Measurements from ENCODE around the gene FLNC. TPM values are rescaled to one million over a fixed set of nuclear protein-coding genes. Genes with fewer than 3 reads are reported as not detected.

The FLNC gene
- polyA plus RNA-seq, 1 donor from 2014 or later, result 0.36 TPM

DNA sequence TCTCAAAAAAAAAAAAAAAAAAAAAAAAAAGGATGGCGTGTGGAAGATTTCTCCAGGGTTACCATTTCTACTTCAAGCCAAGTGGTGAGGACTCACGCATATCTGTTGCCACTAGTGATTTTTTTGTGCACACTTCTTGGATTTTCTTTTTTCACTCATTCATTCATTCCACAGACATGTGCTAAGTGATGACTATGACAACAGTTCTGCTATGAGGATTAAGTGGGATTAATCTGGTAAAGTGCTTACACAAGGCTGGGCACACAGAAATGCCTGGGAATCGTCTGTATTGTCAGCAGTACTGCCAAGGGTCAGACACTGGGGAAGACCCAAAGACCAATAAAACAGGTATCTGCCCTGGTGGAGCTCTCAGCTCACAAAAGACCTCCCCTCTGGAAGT is 48.4 kb upstream of the FLNC start:
- Histone ChIP-seq H3K9ac (ENCODE audit: low read length) (no peak overlapping the region), H3K9me3 (ENCODE audit: low read length) (no peaks in the 10 kb centered on the region), H3K9me2 (ENCODE audit: insufficient read depth, low read length) (no peaks in the 10 kb centered on the region), H3K27me3 (ENCODE audit: insufficient read depth, low read depth, low read length) (no peaks in the 10 kb centered on the region), H2AFZ (ENCODE audit: low read depth, low read length) (no peak overlapping the region), H4K20me1 (ENCODE audit: insufficient read depth) (no peaks in the 10 kb centered on the region), H3K79me2 (replicated peaks; ENCODE audit: insufficient read depth, low read length) (no peaks in the 10 kb centered on the region), H3K27ac (ENCODE audit: low read length) (no peak overlapping the region), H3K4me3 (ENCODE audit: low read length) (no peak overlapping the region), H3K4me2 (ENCODE audit: low read length) (no peak overlapping the region), H3K36me3 (ENCODE audit: insufficient read depth, low read length) (no peaks in the 10 kb centered on the region), H3F3A (ENCODE audit: insufficient read depth, low read length, poor library complexity, severe bottlenecking) (no peaks in the 10 kb centered on the region)
- TF ChIP-seq EZH2 (IDR thresholded peaks at IDR 0.05; ENCODE audit: borderline replicate concordance, insufficient read depth, low read length, poor library complexity, severe bottlenecking) (no peak), RAD21 (conservative IDR thresholded peaks at IDR 0.05) (no peak), MXI1 (conservative IDR thresholded peaks at IDR 0.05; ENCODE audit: poor library complexity, severe bottlenecking) (no peak), POLR2AphosphoS5 (IDR thresholded peaks at IDR 0.05) (no peak), EP300 (conservative IDR thresholded peaks at IDR 0.05; ENCODE audit: poor library complexity, severe bottlenecking) (no peak), TAF1 (IDR thresholded peaks at IDR 0.05; ENCODE audit: low read depth) (no peak), SMC3 (conservative IDR thresholded peaks at IDR 0.05; ENCODE audit: poor library complexity) (no peak)
- TF ChIP-seq, protein P1, sequence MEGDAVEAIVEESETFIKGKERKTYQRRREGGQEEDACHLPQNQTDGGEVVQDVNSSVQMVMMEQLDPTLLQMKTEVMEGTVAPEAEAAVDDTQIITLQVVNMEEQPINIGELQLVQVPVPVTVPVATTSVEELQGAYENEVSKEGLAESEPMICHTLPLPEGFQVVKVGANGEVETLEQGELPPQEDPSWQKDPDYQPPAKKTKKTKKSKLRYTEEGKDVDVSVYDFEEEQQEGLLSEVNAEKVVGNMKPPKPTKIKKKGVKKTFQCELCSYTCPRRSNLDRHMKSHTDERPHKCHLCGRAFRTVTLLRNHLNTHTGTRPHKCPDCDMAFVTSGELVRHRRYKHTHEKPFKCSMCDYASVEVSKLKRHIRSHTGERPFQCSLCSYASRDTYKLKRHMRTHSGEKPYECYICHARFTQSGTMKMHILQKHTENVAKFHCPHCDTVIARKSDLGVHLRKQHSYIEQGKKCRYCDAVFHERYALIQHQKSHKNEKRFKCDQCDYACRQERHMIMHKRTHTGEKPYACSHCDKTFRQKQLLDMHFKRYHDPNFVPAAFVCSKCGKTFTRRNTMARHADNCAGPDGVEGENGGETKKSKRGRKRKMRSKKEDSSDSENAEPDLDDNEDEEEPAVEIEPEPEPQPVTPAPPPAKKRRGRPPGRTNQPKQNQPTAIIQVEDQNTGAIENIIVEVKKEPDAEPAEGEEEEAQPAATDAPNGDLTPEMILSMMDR (IDR thresholded peaks at IDR 0.05; ENCODE audit: poor library complexity, severe bottlenecking), result no peak
- TF ChIP-seq, protein P2, sequence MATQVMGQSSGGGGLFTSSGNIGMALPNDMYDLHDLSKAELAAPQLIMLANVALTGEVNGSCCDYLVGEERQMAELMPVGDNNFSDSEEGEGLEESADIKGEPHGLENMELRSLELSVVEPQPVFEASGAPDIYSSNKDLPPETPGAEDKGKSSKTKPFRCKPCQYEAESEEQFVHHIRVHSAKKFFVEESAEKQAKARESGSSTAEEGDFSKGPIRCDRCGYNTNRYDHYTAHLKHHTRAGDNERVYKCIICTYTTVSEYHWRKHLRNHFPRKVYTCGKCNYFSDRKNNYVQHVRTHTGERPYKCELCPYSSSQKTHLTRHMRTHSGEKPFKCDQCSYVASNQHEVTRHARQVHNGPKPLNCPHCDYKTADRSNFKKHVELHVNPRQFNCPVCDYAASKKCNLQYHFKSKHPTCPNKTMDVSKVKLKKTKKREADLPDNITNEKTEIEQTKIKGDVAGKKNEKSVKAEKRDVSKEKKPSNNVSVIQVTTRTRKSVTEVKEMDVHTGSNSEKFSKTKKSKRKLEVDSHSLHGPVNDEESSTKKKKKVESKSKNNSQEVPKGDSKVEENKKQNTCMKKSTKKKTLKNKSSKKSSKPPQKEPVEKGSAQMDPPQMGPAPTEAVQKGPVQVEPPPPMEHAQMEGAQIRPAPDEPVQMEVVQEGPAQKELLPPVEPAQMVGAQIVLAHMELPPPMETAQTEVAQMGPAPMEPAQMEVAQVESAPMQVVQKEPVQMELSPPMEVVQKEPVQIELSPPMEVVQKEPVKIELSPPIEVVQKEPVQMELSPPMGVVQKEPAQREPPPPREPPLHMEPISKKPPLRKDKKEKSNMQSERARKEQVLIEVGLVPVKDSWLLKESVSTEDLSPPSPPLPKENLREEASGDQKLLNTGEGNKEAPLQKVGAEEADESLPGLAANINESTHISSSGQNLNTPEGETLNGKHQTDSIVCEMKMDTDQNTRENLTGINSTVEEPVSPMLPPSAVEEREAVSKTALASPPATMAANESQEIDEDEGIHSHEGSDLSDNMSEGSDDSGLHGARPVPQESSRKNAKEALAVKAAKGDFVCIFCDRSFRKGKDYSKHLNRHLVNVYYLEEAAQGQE (IDR thresholded peaks at IDR 0.05; ENCODE audit: borderline replicate concordance), result no peak

DNA sequence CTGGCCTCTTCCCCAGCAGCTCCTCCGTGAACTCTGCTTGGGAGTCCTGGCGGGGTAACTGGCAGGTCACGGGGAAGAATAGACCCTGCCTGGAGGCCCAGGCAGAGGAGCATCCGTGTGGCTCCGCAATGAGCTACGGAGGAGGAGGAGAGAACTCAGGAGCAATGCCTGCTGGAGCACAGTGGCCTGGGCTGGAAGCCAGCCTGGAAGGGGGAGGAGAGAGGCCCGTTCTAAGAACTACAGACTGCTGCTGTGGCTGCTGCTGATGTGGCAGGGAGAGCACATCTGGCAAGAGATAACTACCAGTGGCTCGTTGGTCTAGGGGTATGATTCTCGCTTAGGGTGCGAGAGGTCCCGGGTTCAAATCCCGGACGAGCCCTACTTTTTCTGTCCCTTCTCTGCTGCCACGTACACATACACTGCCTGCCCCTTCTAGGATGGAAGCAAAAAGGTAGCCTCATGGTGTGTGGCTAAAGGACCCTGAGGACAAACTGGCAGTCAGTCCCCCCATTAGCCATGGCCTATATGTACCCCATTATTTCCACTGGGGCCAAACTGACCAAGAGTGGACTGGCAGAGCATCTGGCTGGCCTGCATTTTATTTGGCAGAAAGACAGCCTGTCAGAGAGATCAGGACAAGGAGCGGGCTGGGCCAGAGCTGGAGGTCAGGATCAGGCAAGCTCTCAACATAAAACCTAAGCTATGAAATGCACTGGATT is 46.9 kb upstream of the FLNC start:
- Histone ChIP-seq H3K79me2 (replicated peaks; ENCODE audit: insufficient read depth, low read length) (no peaks in the 10 kb centered on the region), H3F3A (ENCODE audit: insufficient read depth, low read length, poor library complexity, severe bottlenecking) (no peaks in the 10 kb centered on the region), H3K9me3 (ENCODE audit: low read length) (no peaks in the 10 kb centered on the region), H3K4me3 (ENCODE audit: low read length) (no peak overlapping the region), H3K9ac (ENCODE audit: low read length) (no peak overlapping the region), H3K36me3 (ENCODE audit: insufficient read depth, low read length) (no peaks in the 10 kb centered on the region), H3K9me2 (ENCODE audit: insufficient read depth, low read length) (no peaks in the 10 kb centered on the region), H3K4me2 (ENCODE audit: low read length) (no peak overlapping the region), H3K27me3 (ENCODE audit: insufficient read depth, low read depth, low read length) (no peaks in the 10 kb centered on the region), H3K27ac (ENCODE audit: low read length) (no peak overlapping the region), H2AFZ (ENCODE audit: low read depth, low read length) (no peak overlapping the region), H4K20me1 (ENCODE audit: insufficient read depth) (no peaks in the 10 kb centered on the region)
- TF ChIP-seq, protein P2 (IDR thresholded peaks at IDR 0.05; ENCODE audit: borderline replicate concordance), result no peak
- TF ChIP-seq EZH2 (IDR thresholded peaks at IDR 0.05; ENCODE audit: borderline replicate concordance, insufficient read depth, low read length, poor library complexity, severe bottlenecking) (no peak), RAD21 (conservative IDR thresholded peaks at IDR 0.05) (no peak), MXI1 (conservative IDR thresholded peaks at IDR 0.05; ENCODE audit: poor library complexity, severe bottlenecking) (no peak), POLR2AphosphoS5 (IDR thresholded peaks at IDR 0.05) (no peak), EP300 (conservative IDR thresholded peaks at IDR 0.05; ENCODE audit: poor library complexity, severe bottlenecking) (no peak), TAF1 (IDR thresholded peaks at IDR 0.05; ENCODE audit: low read depth) (no peak), SMC3 (conservative IDR thresholded peaks at IDR 0.05; ENCODE audit: poor library complexity) (no peak)
- TF ChIP-seq, protein P1 (IDR thresholded peaks at IDR 0.05; ENCODE audit: poor library complexity, severe bottlenecking), result no peak
